Ovary (tissue), 9 donors: ENCODE results near the gene ABCA13. TPM values are rescaled to one million over a fixed set of nuclear protein-coding genes. Genes with fewer than 3 reads are reported as not detected.

ENCODE experiments used
- DNase-seq, 5 donors: peaks; one replicate each; pipeline ENCODE4 v3.0.0-alpha.2; 2019 to 2020
- H3K27ac ChIP-seq, 2 donors: fragments of 200-600 bp; one replicate each; pipeline versions ENCODE4 v1.5.1 to v1.8.0; 2019 to 2022
- H3K27me3 ChIP-seq: fragments of 200-600 bp; one replicate; pipeline ENCODE4 v1.8.0; 2022
- H3K36me3 ChIP-seq: fragments of 200-600 bp; sonication (generic); one replicate; pipeline ENCODE4 v1.5.1; 2019
- H3K4me1 ChIP-seq: one replicate; pipeline ENCODE4 v1.8.1; 2013; ENCODE audit warnings: mild to moderate bottlenecking, moderate library complexity; ENCODE audit not compliant: insufficient read depth
- H3K4me3 ChIP-seq: fragments of 200-600 bp; sonication (generic); one replicate; pipeline ENCODE4 v1.5.1; 2017
- H3K9me3 ChIP-seq, 2 donors: fragments of 200-600 bp in 1 of 2; sonication (generic) in 1 of 2; one replicate each; pipeline versions ENCODE4 v1.5.1 to v1.8.1; 2013 to 2019; ENCODE audit warnings: mild to moderate bottlenecking in 1 of 2, moderate library complexity in 1 of 2
- EP300 ChIP-seq: sonication (generic); formaldehyde crosslinking; IDR thresholded peaks from one replicate; pipeline ENCODE4 v1.6.1; 2017; ENCODE audit warnings: antibody characterized with exemption
- POLR2A ChIP-seq: fragments of 450-650 bp; IDR thresholded peaks from one replicate; pipeline ENCODE4 v1.6.1; 2017; ENCODE audit warnings: antibody characterized with exemption, mild to moderate bottlenecking, moderate library complexity
- WGBS, 3 donors: extraction: QIAGEN DNeasy Blood & Tissue Kit in 1 of 3; methylation state at CpG; one replicate each; pipeline versions ENCODE4 v1.1.5 to v1.1.7; 2013 to 2017; 5-methylcytosine and 5-hydroxymethylcytosine counted together
- intact Hi-C, 4 donors: fragments of 100-400 bp; cut with DNase I; formaldehyde crosslinking; loops; one replicate each; pipeline versions ENCODE4 v1.11.0 to v1.15.1; 2022 to 2023
- polyA plus RNA-seq, 2 donors: library from polyadenylated mRNA; stranded (reverse); fragments of 200-250 nt in 1 of 2; fragments of 350-450 nt in 1 of 2; fragmentation: Illumina TruSeq in 1 of 2; extraction: RNeasy Lipid Tissue Mini Kit (QIAGEN cat#74804) in 1 of 2; gene quantifications; one replicate each; pipeline ENCODE4 v1.2.3, GENCODE V29; 2013 to 2014
- total RNA-seq, 7 donors: library from RNA; depleted of rRNA in 2 of 7; stranded (reverse); fragments of >200 nt in 2 of 7; fragmentation: NEBNext Ultra II Directional in 3 of 7; extraction: Animal tissue kit (Norgen Biotek cat#: 25700) in 3 of 7; gene quantifications; one replicate each; pipeline versions ENCODE4 v1.1.0 to v1.2.4, GENCODE V29; 2016 to 2023
- TF ChIP-seq, protein P1 (sequence below), 3 donors: fragments of 450-650 bp in 2 of 3; fragments of 200-600 bp in 1 of 3; IDR thresholded peaks; one replicate each; pipeline versions ENCODE4 v1.5.1 to v1.8.0; 2016 to 2022; ENCODE audit warnings: antibody characterized with exemption in 3 of 3, mild to moderate bottlenecking in 1 of 3
- donor health status: DM: no; HTN: no; CAD: no; lungs with moderate emphysema.
- donor health status: DM: no; HTN: no; CAD: no.
- donor health status: Bipolar disorder and iron deficiency.
- donor health status: DM: yes; HTN: yes; CAD: no.
- donor health status: DM: no; HTN: no; CAD: no.
- donor health status: DM: yes; HTN: yes; CAD: no.

ABCA13 gene
- total and polyA plus RNA-seq, 9 donors: 0.02 to 4.1 (median 0.20) TPM

GRCh38 chr7:48299580-48300169 lies 128.4 kb downstream of the ABCA13 start:
- TF ChIP-seq, protein P1, sequence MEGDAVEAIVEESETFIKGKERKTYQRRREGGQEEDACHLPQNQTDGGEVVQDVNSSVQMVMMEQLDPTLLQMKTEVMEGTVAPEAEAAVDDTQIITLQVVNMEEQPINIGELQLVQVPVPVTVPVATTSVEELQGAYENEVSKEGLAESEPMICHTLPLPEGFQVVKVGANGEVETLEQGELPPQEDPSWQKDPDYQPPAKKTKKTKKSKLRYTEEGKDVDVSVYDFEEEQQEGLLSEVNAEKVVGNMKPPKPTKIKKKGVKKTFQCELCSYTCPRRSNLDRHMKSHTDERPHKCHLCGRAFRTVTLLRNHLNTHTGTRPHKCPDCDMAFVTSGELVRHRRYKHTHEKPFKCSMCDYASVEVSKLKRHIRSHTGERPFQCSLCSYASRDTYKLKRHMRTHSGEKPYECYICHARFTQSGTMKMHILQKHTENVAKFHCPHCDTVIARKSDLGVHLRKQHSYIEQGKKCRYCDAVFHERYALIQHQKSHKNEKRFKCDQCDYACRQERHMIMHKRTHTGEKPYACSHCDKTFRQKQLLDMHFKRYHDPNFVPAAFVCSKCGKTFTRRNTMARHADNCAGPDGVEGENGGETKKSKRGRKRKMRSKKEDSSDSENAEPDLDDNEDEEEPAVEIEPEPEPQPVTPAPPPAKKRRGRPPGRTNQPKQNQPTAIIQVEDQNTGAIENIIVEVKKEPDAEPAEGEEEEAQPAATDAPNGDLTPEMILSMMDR (IDR thresholded peaks at IDR 0.05): peak in 2 of 3 donors; percentile 34 to 62
- TF ChIP-seq EP300: no peak
- no peak for TF ChIP-seq POLR2A
- peak; percentile 51 to 67 (median 62) for DNase-seq
- H3K4me1 ChIP-seq: no peaks in the 10 kb centered on the region
- H3K36me3 ChIP-seq: no peaks in the 10 kb centered on the region
- H3K27ac ChIP-seq: no peak overlapping the region
- no peaks in the 10 kb centered on the region for H3K27me3 ChIP-seq
- no peak overlapping the region for H3K4me3 ChIP-seq
- intact Hi-C loops: loop anchor here in 1 of 4 donors (10.0 kb wide), 1 partner anchor 1555 kb away; no protein-coding TSS in a partner anchor
- no peaks in the 10 kb centered on the region for H3K9me3 ChIP-seq
- WGBS, 3 donors: 15 to 17% (median 17%) methylated on average over 4 of the region's 4 CpGs

DNA sequence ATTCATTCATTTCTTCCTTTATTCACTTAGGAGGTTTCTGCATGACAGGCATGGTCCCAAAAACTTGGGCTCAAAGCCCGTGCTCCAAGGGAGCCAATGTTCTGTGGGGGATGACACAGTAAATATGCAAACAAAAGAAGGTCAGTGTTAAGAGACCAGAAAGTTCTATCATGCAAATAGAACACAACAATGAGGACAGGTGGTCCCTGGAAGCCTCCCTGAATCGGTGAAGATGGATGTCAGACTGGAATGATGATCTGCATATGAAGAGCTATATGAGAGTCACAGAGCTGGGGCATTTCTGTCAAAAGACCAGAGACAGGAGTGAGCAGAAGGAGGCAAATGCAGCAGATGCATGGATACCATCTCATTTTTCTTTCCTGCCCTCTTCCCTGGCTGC lies 129.0 kb downstream of the ABCA13 start:
- Histone ChIP-seq H3K4me1 (no peaks in the 10 kb centered on the region), H3K27ac (no peak overlapping the region), H3K4me3 (no peak overlapping the region), H3K36me3 (no peaks in the 10 kb centered on the region), H3K9me3 (no peaks in the 10 kb centered on the region), H3K27me3 (no peaks in the 10 kb centered on the region)
- 11 to 16% (median 16%) methylated on average over 2 of the region's 2 CpGs for WGBS, 3 donors
- TF ChIP-seq EP300: no peak
- no peak for TF ChIP-seq POLR2A
- TF ChIP-seq, protein P1 (IDR thresholded peaks at IDR 0.05): no peak
- DNase-seq: no peak
- intact Hi-C loops: no loop called here

DNA sequence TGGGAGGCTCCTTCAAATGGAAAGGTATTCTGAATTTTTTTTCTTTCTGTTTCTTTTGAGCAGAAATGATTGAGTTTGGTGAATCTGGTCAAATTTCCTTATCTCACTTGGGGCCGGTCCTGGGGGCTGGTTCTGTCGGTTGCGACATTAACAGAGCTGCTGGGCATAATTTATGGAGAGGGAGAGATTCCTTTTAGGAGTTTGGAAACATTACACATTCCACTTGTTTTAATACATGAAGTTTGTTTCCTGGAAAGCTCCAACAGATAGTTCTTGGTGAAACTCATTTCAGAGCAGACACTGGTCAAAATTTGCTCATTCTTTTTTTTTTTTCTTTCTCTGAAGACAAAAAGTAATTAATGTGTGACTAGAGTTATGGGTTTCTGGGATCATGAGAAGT lies 129.9 kb downstream of the ABCA13 start:
- intact Hi-C loops: no loop called here
- TF ChIP-seq POLR2A (no peak), EP300 (no peak)
- TF ChIP-seq, protein P1 (IDR thresholded peaks at IDR 0.05): no peak
- H3K36me3 ChIP-seq: no peaks in the 10 kb centered on the region
- H3K4me3 ChIP-seq: no peak overlapping the region
- DNase-seq: no peak
- H3K27ac ChIP-seq: no peak overlapping the region
- 18 to 28% (median 19%) methylated on average over 3 of the region's 3 CpGs for WGBS, 3 donors
- no peaks in the 10 kb centered on the region for H3K27me3 ChIP-seq
- no peaks in the 10 kb centered on the region for H3K9me3 ChIP-seq
- H3K4me1 ChIP-seq: no peaks in the 10 kb centered on the region

DNA sequence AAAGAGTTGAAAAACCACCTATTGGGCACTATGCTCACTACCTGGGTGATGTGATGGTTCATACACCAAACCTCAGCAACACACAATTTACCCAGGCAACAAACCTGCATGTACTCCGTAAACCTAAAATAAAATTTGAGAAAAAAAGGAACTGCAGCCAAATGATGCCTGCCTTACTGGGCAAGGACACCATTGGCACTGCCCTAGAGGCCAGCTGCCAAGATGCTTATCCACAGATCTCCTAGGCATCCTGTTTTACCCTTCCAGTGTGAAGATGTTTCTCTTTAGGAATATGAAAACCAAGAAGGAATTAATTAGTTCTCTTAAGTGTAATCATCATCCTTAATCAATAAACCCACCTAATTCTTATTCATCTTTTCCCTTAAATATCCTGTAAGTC lies 133.4 kb downstream of the ABCA13 start:
- Histone ChIP-seq H3K4me3 (no peak overlapping the region), H3K27me3 (no peaks in the 10 kb centered on the region), H3K9me3 (no peaks in the 10 kb centered on the region), H3K27ac (no peak overlapping the region), H3K36me3 (no peaks in the 10 kb centered on the region), H3K4me1 (no peaks in the 10 kb centered on the region)
- intact Hi-C loops: no loop called here
- WGBS, 3 donors: 89 to 97% (median 89%) methylated on average over 1 of the region's 1 CpG
- no peak for DNase-seq
- TF ChIP-seq, protein P1 (IDR thresholded peaks at IDR 0.05): no peak
- TF ChIP-seq POLR2A (no peak), EP300 (no peak)
